ENCODE results near the gene ZNF578.
"Not testable (repeated sequence)": the region's sequence is repeated elsewhere in the genome, so short reads cannot be mapped to it uniquely, and the experiment has no call there.

GRCh38 chr19:52485064-52485463 is 31.7 kb downstream of the ZNF578 start:
- TF ChIP-seq CTCF (IDR thresholded peaks at IDR 0.05; ENCODE audit: low read length); EZH2 (optimal IDR thresholded peaks at IDR 0.05; ENCODE audit: low read depth, low read length); EZH2phosphoT487 (IDR thresholded peaks at IDR 0.05; ENCODE audit: low read length): not testable (repeated sequence)

Data from MM.1S (cell line).